Fibroblast of villous mesenchyme (primary cell): ENCODE measurements around the gene SMG6. TPM values are rescaled to one million over a fixed set of nuclear protein-coding genes. Genes with fewer than 3 reads are reported as not detected.

ENCODE experiments used
- DNase-seq: peaks from one replicate; pipeline ENCODE4 v3.0.0-alpha.2; 2010; ENCODE audit warnings: low read depth
- H3K4me3 ChIP-seq: 2 replicates; pipeline ENCODE4 v1.5.1; 2011; ENCODE audit warnings: low read depth, mild to moderate bottlenecking, low read length
- CTCF ChIP-seq: IDR thresholded peaks from 2 replicates; pipeline ENCODE4 v1.5.1; 2012; ENCODE audit warnings: low read depth, mild to moderate bottlenecking, low read length; ENCODE audit not compliant: insufficient read depth
- total RNA-seq: library from RNA; depleted of rRNA; stranded (reverse); fragments of >200 nt; gene quantifications from 2 replicates; pipeline ENCODE4 v1.2.3, GENCODE V29; 2012

The SMG6 gene
- total RNA-seq, 1 donor, result 50.5 TPM

DNA sequence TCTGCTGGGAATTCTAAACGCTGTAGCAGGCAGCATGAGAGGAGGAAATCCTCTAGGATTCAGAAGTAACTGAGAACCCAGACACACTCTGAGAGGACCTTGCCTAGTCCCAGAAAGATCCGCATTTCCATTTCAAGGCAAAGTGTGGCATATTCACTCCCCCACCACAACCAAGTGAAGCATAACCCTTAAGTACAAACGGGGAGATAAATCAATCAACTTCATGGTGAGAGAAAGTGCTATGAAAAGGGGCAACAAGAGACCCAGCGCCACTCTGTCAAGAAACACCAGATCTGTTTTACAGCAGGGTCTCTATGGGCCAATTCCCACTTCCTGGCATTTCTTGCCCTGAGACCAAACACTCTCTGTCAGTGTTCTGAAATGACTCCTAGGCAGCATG lies 68.3 kb downstream of the SMG6 start:
- no peak for DNase-seq
- no peak for TF ChIP-seq CTCF
- H3K4me3 ChIP-seq, result no peak overlapping the region

DNA sequence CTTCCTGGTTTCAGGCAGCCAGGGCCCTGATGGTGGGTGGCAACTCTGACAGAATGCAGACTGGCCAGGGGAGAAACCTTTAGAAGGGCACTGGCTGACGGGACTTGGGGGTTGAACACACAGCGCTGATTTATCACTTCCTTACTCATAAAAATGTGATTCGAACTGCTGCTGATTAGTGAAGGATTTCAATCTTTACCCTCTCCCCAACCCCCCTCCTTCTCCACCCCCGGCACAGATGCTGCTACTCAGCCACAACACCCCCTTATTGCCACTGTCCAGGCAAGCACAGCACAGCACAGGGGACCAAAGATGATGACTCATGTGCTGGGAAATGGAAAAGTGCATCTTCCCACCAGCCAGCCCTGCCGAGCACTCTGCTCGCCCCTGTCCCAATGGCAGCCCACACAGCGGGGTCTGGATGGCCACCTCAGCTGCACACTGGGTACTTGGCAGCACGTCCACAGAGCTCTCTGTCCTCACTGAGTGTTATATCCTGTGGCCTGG lies 70.1 kb downstream of the SMG6 start:
- no peak for TF ChIP-seq CTCF
- DNase-seq, result peak; percentile 88
- H3K4me3 ChIP-seq, result no peak overlapping the region

DNA sequence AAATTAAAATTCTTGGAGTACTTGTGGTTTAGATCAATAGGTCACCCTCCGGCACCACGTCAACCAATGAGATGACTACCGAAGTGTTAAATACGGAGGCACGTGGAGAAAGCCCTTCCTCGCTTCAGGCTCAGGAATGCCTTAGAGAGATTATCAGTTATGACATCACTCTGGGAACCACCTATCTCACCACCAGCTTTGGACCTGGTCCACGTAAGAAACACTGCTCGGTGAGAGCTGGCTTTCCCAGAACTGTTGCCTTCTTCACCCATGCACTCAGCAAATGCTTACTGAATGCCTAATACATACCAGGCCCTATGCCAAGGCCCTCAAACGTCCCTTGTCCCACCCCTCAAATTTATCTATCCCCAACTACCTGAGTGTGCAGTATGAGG lies 71.3 kb downstream of the SMG6 start:
- DNase-seq, result peak; percentile 85
- TF ChIP-seq CTCF, result no peak
- no peak overlapping the region for H3K4me3 ChIP-seq

DNA sequence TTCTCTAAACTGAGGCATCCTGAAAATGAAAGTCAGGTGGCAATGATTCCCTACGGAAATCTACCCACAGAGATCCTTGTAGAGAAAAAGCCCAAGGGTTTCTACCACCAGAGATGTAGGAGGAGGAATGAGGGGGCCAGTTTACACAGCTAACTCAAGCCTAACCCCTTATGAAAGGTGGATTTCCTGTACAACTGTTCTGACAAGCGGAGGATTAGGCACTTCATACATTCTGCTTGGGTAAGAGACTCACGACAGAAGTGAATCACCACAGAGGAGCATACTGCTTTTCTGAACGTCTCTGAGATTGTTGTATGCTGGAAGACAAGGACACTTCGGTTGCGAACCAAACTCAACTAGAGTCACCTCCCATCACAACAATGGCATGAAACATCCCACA lies 72.7 kb downstream of the SMG6 start:
- peak; percentile 80 for DNase-seq
- no peak overlapping the region for H3K4me3 ChIP-seq

GRCh38 chr17:2227025-2227699 lies 76.4 kb downstream of the SMG6 start:
- no peak overlapping the region for H3K4me3 ChIP-seq
- peak; percentile 67 for DNase-seq
- no peak for TF ChIP-seq CTCF

More for the DNA sequence above, 72.7 kb downstream of the SMG6 start:
- no peak for TF ChIP-seq CTCF

DNA sequence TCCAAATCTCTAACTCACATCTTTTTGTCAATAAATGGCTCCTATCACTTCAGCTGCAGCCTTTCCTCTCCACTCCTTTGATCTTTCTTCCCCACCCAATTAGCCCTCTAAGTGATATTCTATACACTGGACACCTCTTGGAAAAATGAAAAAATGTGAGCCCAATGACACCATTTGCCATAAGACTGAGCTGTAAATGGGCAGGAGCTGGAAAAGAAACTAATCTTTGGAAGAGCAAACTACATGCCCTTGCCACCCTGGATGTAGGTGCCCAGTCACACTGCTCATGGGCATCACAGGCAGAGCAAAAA lies 80.0 kb downstream of the SMG6 start:
- DNase-seq, result no peak
- no peak overlapping the region for H3K4me3 ChIP-seq
- TF ChIP-seq CTCF, result no peak
